C4-2B (cell line): Measurements from ENCODE around the gene FBXO42.

Experiments
- ZFX ChIP-seq: fragments of 450-650 bp; IDR thresholded peaks from 2 replicates; pipeline ENCODE4 v1.6.1; 2017
- TF ChIP-seq, protein P1 (sequence below): fragments of 450-650 bp; conservative IDR thresholded peaks from 2 replicates; pipeline ENCODE4 v1.5.1; 2017; ENCODE audit warnings: mild to moderate bottlenecking

DNA sequence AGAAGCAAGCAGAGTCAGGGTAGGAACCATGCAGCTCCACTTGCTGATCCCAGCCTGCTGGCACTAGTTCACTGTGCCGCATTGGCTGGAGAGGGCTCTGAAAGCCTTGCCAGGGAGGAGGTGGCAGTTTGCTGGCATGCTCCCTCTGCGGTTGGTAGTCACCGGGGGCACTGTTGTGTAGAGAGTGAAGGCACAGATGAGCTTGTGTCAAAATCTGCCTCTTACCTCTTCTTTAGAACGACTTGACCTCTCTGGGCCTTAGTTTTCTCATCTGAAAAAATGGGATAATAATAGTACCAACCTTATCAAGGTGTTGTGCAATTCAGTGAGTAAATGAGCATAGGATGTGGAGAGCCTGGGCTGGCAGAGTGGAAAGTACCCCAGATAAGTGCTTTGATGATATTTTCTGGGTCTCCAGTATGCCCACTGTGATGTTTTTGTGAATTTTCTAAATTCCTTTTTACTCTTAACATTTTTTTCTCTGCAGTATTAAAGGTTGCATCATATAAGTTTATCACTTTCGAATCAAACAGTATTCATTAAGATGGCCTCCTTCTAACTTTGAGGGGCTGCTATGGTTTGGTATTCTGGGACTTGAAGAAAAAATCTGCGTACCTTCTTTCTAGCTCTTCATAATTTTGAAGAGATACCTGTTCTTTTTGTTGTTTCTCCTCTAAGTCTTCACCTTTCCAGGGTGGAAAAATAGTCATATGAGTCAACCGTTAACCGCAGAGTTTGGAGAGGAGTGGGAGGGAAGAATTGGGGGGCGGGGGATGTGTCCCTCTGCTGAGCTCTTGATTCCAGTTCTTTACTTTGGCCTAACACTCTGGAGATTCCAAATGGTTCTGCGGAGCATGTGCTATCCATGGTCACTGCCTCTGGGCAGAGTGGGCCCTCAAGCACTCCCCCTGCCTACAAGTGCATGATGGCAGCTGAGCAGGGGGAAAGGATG lies 41.6 kb upstream of the FBXO42 start:
- TF ChIP-seq, protein P1, sequence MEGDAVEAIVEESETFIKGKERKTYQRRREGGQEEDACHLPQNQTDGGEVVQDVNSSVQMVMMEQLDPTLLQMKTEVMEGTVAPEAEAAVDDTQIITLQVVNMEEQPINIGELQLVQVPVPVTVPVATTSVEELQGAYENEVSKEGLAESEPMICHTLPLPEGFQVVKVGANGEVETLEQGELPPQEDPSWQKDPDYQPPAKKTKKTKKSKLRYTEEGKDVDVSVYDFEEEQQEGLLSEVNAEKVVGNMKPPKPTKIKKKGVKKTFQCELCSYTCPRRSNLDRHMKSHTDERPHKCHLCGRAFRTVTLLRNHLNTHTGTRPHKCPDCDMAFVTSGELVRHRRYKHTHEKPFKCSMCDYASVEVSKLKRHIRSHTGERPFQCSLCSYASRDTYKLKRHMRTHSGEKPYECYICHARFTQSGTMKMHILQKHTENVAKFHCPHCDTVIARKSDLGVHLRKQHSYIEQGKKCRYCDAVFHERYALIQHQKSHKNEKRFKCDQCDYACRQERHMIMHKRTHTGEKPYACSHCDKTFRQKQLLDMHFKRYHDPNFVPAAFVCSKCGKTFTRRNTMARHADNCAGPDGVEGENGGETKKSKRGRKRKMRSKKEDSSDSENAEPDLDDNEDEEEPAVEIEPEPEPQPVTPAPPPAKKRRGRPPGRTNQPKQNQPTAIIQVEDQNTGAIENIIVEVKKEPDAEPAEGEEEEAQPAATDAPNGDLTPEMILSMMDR = no peak
- TF ChIP-seq ZFX = no peak
